IPS DF 4.7 (cell line): ENCODE data around the gene TNNI2.

ENCODE experiments used
- DNase-seq: peaks from one replicate; pipeline ENCODE4 v3.0.0-alpha.2; 2013; ENCODE audit warnings: low spot score; ENCODE audit errors: extremely low read depth

The TNNI2 gene

DNA sequence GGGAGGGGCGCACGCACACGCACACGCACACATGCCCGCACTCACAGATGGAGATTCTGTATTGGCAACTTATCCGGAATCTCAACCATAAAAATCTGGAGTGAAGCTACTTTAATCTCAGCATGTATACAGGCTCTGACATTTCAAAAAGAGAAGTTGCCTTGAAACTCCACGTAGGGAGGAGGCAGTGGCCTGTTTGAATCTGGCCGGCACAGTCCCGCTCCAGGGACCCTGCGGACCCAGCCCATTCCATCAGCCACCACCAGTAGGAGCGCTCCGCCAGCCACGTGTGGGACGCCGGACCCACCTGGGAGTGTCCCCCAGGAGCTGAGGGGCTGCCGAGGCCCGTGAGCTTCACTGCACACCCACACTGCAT is 5.9 kb upstream of the TNNI2 start:
- DNase-seq, result no peak

- no peak for DNase-seq
Observed at GRCh38 chr11:1834062-1834610, 4.6 kb upstream of the TNNI2 start.

GRCh38 chr11:1834779-1835670 is 3.8 kb upstream of the TNNI2 start, which contains the start of gene SYT8:
Gene SYT8, plus strand, starts transcription at chr11:1834990. Its CDS starts 116 bp downstream, at chr11:1835106.
- no peak for DNase-seq

GRCh38 chr11:1835671-1836010 is 3.1 kb upstream of the TNNI2 start:
- no peak for DNase-seq

GRCh38 chr11:1836011-1836945 is 2.5 kb upstream of the TNNI2 start:
- DNase-seq, result no peak

DNA sequence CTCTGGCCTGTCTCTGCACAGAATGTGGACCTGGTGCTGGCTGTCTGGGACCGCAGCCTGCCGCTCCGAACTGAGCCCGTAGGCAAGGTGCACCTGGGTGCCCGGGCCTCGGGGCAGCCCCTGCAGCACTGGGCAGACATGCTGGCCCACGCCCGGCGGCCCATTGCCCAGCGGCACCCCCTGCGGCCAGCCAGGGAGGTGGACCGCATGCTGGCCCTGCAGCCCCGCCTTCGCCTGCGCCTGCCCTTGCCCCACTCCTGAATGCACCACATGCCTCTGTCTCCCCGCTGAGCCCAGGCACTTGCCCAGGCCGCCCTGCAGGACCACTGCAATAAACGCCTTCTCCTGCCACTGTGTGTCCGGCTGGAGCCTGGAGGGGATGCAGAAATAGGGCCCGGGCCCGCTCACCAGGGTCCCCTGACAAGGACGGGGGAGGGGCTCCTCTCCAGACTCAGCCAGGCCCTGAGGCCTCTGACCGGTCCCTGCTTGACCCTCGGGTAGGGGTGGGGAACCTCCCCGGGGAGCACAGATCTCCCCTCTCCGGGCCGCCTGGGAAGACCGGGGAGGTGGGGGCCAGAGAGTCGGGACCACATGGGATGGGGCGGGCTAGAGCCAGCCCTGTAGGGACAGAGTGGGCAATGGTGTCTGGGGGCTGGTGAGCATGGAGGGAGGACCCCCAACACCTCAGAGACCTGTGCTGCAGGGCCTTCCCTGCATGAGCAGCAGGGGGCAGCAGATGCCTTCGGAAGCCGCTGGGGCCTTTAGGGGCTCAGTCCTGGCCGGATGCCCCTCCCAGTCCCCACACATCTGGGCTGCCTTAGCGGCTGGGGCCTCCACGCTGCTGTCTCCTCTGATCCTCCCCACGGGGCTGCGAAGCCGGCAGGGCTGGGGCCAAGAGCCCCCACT is 1.4 kb upstream of the TNNI2 start:
- DNase-seq, result peak; percentile 38

DNA sequence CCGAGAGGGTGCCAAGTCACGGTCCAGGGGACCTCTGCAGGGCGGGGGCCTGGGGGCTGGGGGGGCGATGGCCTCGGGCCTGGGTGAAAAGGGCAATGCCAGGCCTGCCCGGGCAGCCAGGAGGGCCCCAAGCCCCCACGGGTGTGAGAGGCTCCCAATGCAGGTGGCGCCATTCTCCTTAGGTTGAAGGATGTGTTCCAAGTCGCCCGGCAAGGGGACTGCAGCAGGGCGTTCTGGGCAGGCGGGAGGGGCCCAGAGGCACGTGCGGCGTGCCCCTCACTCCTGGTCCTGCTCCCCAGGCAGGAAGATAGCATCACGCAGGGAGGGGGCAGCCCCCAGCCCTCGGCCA is 730 bp upstream of the TNNI2 start:
- DNase-seq, result no peak

- DNase-seq, result no peak
Observed at GRCh38 chr11:1839204-1839923, 583 bp downstream of the TNNI2 start.

DNA sequence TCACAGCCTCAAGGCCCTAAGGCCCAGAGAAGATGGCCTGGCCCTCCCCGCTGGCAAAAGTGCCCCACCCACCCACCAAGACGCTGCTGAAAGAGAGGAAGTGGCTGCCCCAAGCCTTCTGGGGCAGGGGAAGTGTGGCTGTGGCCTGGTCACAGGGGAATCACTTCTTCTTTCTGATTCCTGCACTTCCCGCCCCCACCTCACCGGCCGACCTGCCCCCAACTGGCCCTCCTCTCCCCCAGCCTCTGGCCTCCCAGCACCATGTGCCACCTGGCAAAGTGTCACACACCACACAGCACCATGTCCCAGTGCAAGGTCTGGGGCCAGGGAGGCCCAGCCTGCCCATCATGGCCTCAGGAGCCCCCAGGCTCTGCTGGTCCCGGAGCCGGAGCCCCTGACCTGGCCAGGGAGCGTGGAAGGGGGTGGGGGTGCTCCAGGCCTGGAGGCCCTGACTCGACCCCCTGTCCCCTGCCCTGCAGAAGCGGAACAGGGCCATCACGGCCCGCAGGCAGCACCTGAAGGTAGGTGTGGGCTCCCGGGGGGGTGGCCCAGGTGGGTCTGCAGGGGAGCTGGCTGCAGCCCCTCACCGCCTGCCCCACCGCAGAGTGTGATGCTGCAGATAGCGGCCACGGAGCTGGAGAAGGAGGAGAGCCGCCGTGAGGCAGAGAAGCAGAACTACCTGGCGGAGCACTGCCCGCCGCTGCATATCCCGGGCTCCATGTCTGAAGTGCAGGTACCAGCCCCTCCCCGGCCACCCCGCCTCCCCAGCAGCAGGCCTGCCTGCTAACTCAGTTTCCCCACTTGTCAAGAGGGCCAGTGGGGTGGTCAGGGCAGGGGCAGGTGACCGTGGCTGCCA is 1.4 kb downstream of the TNNI2 start:
- no peak for DNase-seq

- no peak for DNase-seq
Observed at GRCh38 chr11:1840780-1841480, 2.1 kb downstream of the TNNI2 start.

GRCh38 chr11:1841511-1842148 is 2.8 kb downstream of the TNNI2 start:
- no peak for DNase-seq

GRCh38 chr11:1842149-1843097 is 3.6 kb downstream of the TNNI2 start:
- DNase-seq, result no peak

- no peak for DNase-seq
Observed at GRCh38 chr11:1843098-1843473, 4.3 kb downstream of the TNNI2 start.

DNA sequence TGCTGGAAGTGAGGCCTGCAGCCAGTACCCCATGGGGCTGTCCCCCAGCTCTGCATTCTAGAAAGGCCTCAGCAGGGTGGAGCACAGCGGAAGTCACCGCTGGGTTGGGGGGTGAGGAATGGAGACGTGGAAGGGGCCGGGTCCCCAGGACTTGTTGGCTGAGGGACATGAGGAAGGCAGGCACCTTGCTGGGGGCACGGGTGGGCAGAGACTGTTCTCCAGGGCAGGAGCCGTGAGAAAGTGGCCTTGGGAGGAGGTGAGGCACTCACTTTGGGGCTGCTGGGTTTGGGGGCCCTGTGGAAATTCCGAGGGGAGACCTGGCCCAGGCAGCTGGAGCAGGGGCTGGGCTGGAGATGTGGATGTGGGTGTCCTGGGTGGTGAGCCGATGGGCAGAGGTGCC is 5.0 kb downstream of the TNNI2 start:
- no peak for DNase-seq

- no peak for DNase-seq
Observed at GRCh38 chr11:1844221-1845094, 5.7 kb downstream of the TNNI2 start.

GRCh38 chr11:1845095-1845429 is 6.3 kb downstream of the TNNI2 start:
- no peak for DNase-seq
